Fibroblast of lung (primary cell): ENCODE data around the gene GAS5.
"Not testable (repeated sequence)": the region's sequence is repeated elsewhere in the genome, so short reads cannot be mapped to it uniquely, and the experiment has no call there.

Source experiments
- CTCF ChIP-seq, 2 donors: IDR thresholded peaks in 1 of 2; conservative IDR thresholded peaks in 1 of 2; 1 replicate in 1 of 2; 2 replicates in 1 of 2; pipeline ENCODE4 v1.5.1; 2011 to 2012; ENCODE audit warnings: low read length in 2 of 2, control low read depth in 1 of 2, inconsistent platforms in 1 of 2, low read depth in 1 of 2, mild to moderate bottlenecking in 1 of 2
- EZH2 ChIP-seq: IDR thresholded peaks from 2 replicates; pipeline ENCODE4 v1.5.1; 2012; ENCODE audit warnings: low read length, control low read depth, mild to moderate bottlenecking; ENCODE audit errors: missing control alignments

- not testable (repeated sequence) for TF ChIP-seq CTCF (conservative IDR thresholded peaks at IDR 0.05 in 1 of 2, IDR thresholded peaks at IDR 0.05 in 1 of 2; ENCODE audit: low read depth in 1 of 2, low read length in 2 of 2); EZH2
Observed at GRCh38 chr1:173881117-173881516, 13.3 kb upstream of the GAS5 start.
